Neural progenitor cell (in vitro differentiated cells): Measurements from ENCODE around the gene SUN5. TPM values are rescaled to one million over a fixed set of nuclear protein-coding genes. Genes with fewer than 3 reads are reported as not detected.

Experiments
- DNase-seq: peaks from one replicate; pipeline ENCODE4 v3.0.0-alpha.2; 2016; ENCODE audit warnings: low spot score
- H2AFZ ChIP-seq: fragments of 200-600 bp; sonication (generic); replicated peaks from 2 replicates; pipeline ENCODE4 v1.6.1; 2016; ENCODE audit warnings: antibody characterized with exemption
- H3F3A ChIP-seq: fragments of 200-600 bp; sonication (generic); 2 replicates; pipeline ENCODE4 v1.6.1; 2016; ENCODE audit warnings: antibody characterized with exemption, low read depth
- H3K27ac ChIP-seq: fragments of 200-600 bp; sonication (generic); 2 replicates; pipeline ENCODE4 v1.5.1; 2016; ENCODE audit warnings: mild to moderate bottlenecking
- H3K27me3 ChIP-seq: fragments of 200-600 bp; sonication (generic); 2 replicates; pipeline ENCODE4 v1.6.1; 2016; ENCODE audit warnings: mild to moderate bottlenecking, moderate library complexity
- H3K36me3 ChIP-seq: fragments of 200-600 bp; sonication (generic); 2 replicates; pipeline ENCODE4 v1.5.1; 2016
- H3K4me1 ChIP-seq: fragments of 200-600 bp; sonication (generic); 2 replicates; pipeline ENCODE4 v1.6.1; 2016; ENCODE audit warnings: mixed run types
- H3K4me2 ChIP-seq: fragments of 200-600 bp; sonication (generic); 2 replicates; pipeline ENCODE4 v1.6.1; 2016
- H3K4me3 ChIP-seq: fragments of 200-600 bp; sonication (generic); 2 replicates; pipeline ENCODE4 v1.5.1; 2016
- H3K79me2 ChIP-seq: fragments of 200-600 bp; sonication (generic); 2 replicates; pipeline ENCODE4 v1.6.1; 2016; ENCODE audit warnings: low read depth
- H3K9ac ChIP-seq: fragments of 200-600 bp; sonication (generic); 2 replicates; pipeline ENCODE4 v1.6.1; 2016
- H3K9me3 ChIP-seq: fragments of 200-600 bp; sonication (generic); 2 replicates; pipeline ENCODE4 v1.5.1; 2016; ENCODE audit warnings: low read depth
- H4K20me1 ChIP-seq: fragments of 200-600 bp; sonication (generic); 2 replicates; pipeline ENCODE4 v1.6.1; 2016; ENCODE audit warnings: low read depth
- H3K27ac Mint-ChIP-seq: 3 replicates; pipeline ENCODE4 v1.8.0; 2021; ENCODE audit warnings: mixed read lengths
- H3K27me3 Mint-ChIP-seq: 2 replicates; pipeline ENCODE4 v1.8.0; 2022; ENCODE audit warnings: low read depth, mild to moderate bottlenecking, inconsistent platforms, moderate library complexity, mixed read lengths; ENCODE audit not compliant: insufficient read depth
- H3K36me3 Mint-ChIP-seq: 3 replicates; pipeline ENCODE4 v1.8.0; 2021; ENCODE audit warnings: mixed read lengths
- H3K4me1 Mint-ChIP-seq: 3 replicates; pipeline ENCODE4 v1.8.0; 2021; ENCODE audit warnings: mixed read lengths
- H3K4me3 Mint-ChIP-seq: 3 replicates; pipeline ENCODE4 v1.8.0; 2021; ENCODE audit warnings: mild to moderate bottlenecking, moderate library complexity, mixed read lengths
- H3K9me3 Mint-ChIP-seq: 3 replicates; pipeline ENCODE4 v1.8.0; 2020; ENCODE audit warnings: mixed read lengths
- CTCF ChIP-seq: fragments of 200-600 bp; sonication (generic); IDR thresholded peaks from 2 replicates; pipeline ENCODE4 v1.5.1; 2017; ENCODE audit warnings: antibody characterized with exemption, mild to moderate bottlenecking
- EZH2 ChIP-seq: fragments of 200-600 bp; sonication (generic); IDR thresholded peaks from 2 replicates; pipeline ENCODE4 v1.6.1; 2017; ENCODE audit warnings: antibody characterized with exemption, mild to moderate bottlenecking, moderate library complexity
- EZH2phosphoT487 ChIP-seq: fragments of 200-600 bp; sonication (generic); IDR thresholded peaks from 2 replicates; pipeline ENCODE4 v1.6.1; 2017; ENCODE audit warnings: antibody characterized with exemption
- total RNA-seq: library from RNA; depleted of rRNA; stranded (reverse); fragments of >200 nt; gene quantifications from 2 replicates; pipeline ENCODE4 v1.2.3, GENCODE V29; 2015; ENCODE audit warnings: low replicate concordance

Gene SUN5
- total RNA-seq, 1 donor from 2014 or later, result not detected

DNA sequence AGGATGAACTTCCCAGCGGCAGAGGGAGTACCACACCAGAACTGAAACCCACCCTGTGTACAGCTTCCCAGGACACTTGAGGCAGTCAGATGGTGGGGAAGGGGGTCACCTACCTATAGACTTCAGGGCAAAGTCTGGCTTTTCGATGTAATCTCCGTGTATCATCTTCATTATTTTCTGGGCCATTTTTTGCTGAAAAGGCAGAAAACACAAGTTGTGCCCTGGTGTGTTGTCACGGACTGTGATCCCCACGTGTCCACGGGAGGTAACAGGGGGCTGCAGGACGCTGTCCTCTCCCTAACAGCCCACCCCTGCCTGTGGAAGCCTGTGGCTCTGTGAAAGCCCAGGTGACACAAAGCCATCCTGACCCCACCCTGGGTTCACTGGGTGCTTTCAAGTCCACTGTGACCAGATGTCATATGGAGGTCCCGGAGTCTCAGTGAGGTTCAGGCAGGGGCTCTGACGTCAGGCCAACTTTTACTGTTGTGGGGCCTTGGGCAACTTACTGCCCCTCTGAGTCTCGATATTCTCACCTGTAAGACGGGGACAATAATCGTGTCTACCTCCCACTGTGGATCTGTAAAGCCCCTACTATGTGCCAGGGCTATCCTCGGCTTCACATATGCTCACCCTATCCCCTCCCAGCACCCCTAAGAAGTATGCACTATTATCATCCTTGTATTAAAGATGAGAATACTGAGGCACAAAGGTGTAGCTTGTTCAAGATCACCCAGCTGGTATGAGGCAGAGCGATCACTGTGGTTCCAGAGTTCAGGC is 14.5 kb downstream of the SUN5 start:
- Mint-ChIP-seq H3K9me3 (peaks cover 2% of the 10 kb centered on the region), H3K4me3 (no peak overlapping the region), H3K27me3 (peaks cover 8% of the 10 kb centered on the region), H3K4me1 (peaks cover 3% of the 10 kb centered on the region), H3K27ac (no peak overlapping the region), H3K36me3 (no peaks in the 10 kb centered on the region)
- no peak overlapping the region for H3K4me2 ChIP-seq
- H3K27me3 ChIP-seq, result no peaks in the 10 kb centered on the region
- no peaks in the 10 kb centered on the region for H3K9me3 ChIP-seq
- H3K4me1 ChIP-seq, result no peaks in the 10 kb centered on the region
- H3K27ac ChIP-seq, result no peak overlapping the region
- no peaks in the 10 kb centered on the region for H4K20me1 ChIP-seq
- H3K9ac ChIP-seq, result no peak overlapping the region
- H3K79me2 ChIP-seq, result no peaks in the 10 kb centered on the region
- H3F3A ChIP-seq, result no peaks in the 10 kb centered on the region
- TF ChIP-seq EZH2phosphoT487, result no peak
- TF ChIP-seq CTCF, result no peak
- TF ChIP-seq EZH2, result no peak
- no peak for DNase-seq
- no peak overlapping the region for H3K4me3 ChIP-seq
- no peaks in the 10 kb centered on the region for H3K36me3 ChIP-seq
- H2AFZ ChIP-seq, result no peak overlapping the region

DNA sequence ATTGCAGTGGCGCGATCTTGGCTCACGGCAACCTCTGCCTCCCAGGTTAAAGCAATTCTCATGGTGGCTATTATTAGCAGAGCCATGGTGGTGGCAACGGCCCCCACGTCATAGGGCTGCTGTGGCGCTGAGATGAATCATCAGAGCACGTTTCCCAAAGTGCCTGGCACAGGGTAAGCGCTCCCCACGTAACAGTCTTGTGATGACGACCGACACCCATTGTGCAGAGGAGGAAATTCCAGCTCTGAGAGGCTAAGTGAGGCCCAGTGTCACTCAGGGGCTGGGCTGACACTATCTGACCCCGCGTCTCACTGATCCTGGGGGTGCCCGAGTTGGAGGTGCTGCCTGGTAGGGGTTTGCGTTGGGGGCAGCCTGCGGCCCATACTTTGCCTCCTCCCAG is 16.2 kb downstream of the SUN5 start:
- Mint-ChIP-seq H3K27ac (no peak overlapping the region), H3K27me3 (peaks cover 13% of the 10 kb centered on the region), H3K4me1 (peaks cover 3% of the 10 kb centered on the region), H3K4me3 (no peak overlapping the region), H3K36me3 (no peaks in the 10 kb centered on the region), H3K9me3 (no peaks in the 10 kb centered on the region)
- Histone ChIP-seq H3K79me2 (no peaks in the 10 kb centered on the region), H3K27me3 (no peaks in the 10 kb centered on the region), H3K9ac (no peak overlapping the region), H2AFZ (no peak overlapping the region), H4K20me1 (no peaks in the 10 kb centered on the region), H3K9me3 (no peaks in the 10 kb centered on the region), H3K36me3 (no peaks in the 10 kb centered on the region), H3K4me1 (no peaks in the 10 kb centered on the region), H3F3A (no peaks in the 10 kb centered on the region), H3K4me2 (no peak overlapping the region), H3K27ac (no peak overlapping the region), H3K4me3 (no peak overlapping the region)
- TF ChIP-seq EZH2phosphoT487 (no peak), EZH2 (no peak), CTCF (no peak)
- no peak for DNase-seq

DNA sequence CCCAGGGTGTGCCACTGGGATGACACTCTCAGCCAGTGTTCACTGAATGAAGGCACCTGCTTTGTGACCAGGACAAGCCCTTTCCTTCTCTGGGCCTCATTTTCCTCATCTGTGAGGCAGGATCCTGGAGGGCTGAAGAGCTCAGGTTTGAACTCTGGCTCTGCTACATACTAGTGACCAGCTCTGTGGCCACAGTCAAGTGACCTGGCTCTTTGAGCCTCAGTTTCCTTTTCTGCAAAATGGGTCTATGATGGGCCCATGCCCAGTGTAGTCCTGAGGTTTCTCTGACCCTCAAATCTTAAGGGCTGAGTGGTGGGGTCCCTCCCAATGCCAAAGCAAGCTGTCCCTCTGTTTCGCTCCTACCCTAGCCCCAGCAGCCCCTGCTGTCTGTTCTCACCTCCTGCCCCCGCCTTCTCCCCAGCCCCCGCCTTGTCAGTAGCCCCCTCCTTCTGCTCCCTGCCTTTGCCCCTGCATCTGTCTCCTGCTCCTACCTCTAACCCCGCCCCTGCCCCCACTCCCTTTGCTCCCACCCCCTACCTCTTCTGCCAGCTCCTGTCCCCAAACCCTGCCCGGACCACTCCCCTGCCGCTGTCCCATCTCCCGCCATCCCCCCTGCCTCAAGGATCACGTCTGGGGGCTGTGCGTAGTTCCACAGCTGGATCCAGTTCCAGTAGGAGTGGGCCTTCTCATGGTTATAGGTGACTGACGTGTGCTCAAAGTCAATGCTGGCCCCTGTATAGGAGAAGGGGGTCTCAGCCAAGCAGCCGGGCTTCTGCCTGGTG is 17.0 kb downstream of the SUN5 start:
- H4K20me1 ChIP-seq, result no peaks in the 10 kb centered on the region
- H3K4me3 Mint-ChIP-seq, result no peak overlapping the region
- H3K27ac ChIP-seq, result no peak overlapping the region
- no peak overlapping the region for H3K9ac ChIP-seq
- TF ChIP-seq EZH2 (no peak), EZH2phosphoT487 (no peak), CTCF (no peak)
- H3K79me2 ChIP-seq, result no peaks in the 10 kb centered on the region
- H3K4me1 ChIP-seq, result no peaks in the 10 kb centered on the region
- H3K36me3 Mint-ChIP-seq, result no peaks in the 10 kb centered on the region
- H3K27me3 Mint-ChIP-seq, result peaks cover 13% of the 10 kb centered on the region
- H3K4me1 Mint-ChIP-seq, result peaks cover 3% of the 10 kb centered on the region
- H3K4me2 ChIP-seq, result no peak overlapping the region
- no peak for DNase-seq
- H3K4me3 ChIP-seq, result no peak overlapping the region
- H3K36me3 ChIP-seq, result no peaks in the 10 kb centered on the region
- no peaks in the 10 kb centered on the region for H3K9me3 ChIP-seq
- no peaks in the 10 kb centered on the region for H3F3A ChIP-seq
- H3K27ac Mint-ChIP-seq, result no peak overlapping the region
- H3K27me3 ChIP-seq, result no peaks in the 10 kb centered on the region
- H2AFZ ChIP-seq, result no peak overlapping the region
- no peaks in the 10 kb centered on the region for H3K9me3 Mint-ChIP-seq
